GM19035 (cell line): Measurements from ENCODE around the gene TGFB1I1.
"Not testable (repeated sequence)": the region's sequence is repeated elsewhere in the genome, so short reads cannot be mapped to it uniquely, and the experiment has no call there.

ENCODE experiments used
- ATAC-seq: cut with Tn5 transposase; IDR thresholded peaks from one replicate; pipeline ENCODE4 v1.9.1; 2021; ENCODE audit not compliant: unreplicated experiment

TGFB1I1 gene

DNA sequence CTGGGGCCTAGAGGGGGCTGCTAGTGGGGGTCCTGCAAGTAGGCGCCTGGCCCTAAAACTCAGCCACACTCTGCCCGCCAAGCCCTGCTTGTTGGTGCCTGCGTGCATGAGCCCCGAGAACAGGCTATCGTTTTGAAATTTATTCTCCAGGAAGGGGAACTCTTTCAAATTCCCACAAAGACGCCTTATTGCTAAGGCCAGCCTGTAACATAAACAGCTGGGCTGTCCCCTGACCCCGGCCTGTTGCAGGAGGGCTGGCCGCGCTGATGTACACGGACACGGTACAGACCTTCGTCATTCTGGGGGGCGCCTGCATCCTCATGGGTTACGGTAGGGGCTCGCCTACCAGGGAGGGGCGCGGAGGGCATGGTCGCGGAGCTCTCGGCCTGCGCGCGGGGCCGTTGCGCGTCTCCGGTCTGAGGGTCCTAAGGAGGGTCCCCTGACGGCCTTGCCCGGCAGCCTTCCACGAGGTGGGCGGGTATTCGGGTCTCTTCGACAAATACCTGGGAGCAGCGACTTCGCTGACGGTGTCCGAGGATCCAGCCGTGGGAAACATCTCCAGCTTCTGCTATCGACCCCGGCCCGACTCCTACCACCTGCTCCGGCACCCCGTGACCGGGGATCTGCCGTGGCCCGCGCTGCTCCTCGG lies 15.2 kb downstream of the TGFB1I1 start:
- peak; percentile 3 for ATAC-seq

- peak; percentile 90 for ATAC-seq
Measured at GRCh38 chr16:31487720-31488467, 15.9 kb downstream of the TGFB1I1 start.

GRCh38 chr16:31488468-31489297 lies 16.7 kb downstream of the TGFB1I1 start:
- ATAC-seq, result no peak

GRCh38 chr16:31489298-31489564 lies 17.3 kb downstream of the TGFB1I1 start:
- no peak for ATAC-seq

DNA sequence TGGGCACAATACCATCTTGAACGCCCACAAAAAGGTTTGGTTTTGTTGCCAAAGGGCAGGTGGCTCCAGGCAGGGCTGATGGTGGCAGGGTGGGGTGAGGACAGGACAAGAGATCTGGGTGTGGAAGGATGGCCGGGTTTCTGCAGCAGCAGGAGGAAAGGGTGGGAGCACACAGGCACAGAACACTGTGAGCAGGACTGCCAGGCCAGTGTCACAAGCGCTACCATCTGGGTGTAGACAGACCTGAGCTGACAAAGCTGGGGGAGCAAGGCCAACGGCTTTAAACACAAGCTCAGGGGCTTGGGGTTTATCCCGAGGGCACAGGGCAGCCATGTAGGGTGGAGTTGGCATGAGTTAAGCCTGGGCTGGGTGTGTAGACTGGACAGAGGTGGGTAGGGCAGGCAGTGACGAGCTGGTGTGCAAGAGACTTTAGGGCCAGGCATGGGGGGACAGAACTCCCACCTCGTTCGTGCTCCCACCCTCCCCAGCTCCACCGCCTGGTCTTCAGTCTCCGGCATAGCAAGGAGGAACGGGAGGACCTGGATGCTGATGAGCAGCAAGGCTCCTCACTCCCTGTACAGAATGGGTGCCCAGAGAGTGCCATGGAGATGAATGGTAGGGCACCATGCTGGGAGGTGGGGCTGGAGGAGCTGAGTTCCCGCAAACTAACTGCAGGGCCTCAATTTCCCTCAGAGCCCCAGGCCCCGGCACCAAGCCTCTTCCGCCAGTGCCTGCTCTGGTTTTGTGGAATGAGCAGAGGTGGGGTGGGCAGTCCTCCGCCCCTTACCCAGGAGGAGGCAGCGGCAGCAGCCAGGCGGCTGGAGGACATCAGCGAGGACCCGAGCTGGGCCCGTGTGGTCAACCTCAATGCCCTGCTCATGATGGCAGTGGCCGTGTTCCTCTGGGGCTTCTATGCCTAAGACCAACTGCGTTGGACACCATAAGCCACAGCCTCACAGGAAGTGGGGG lies 17.9 kb downstream of the TGFB1I1 start:
- no peak for ATAC-seq

GRCh38 chr16:31491778-31492418 lies 19.9 kb downstream of the TGFB1I1 start:
- no peak for ATAC-seq

DNA sequence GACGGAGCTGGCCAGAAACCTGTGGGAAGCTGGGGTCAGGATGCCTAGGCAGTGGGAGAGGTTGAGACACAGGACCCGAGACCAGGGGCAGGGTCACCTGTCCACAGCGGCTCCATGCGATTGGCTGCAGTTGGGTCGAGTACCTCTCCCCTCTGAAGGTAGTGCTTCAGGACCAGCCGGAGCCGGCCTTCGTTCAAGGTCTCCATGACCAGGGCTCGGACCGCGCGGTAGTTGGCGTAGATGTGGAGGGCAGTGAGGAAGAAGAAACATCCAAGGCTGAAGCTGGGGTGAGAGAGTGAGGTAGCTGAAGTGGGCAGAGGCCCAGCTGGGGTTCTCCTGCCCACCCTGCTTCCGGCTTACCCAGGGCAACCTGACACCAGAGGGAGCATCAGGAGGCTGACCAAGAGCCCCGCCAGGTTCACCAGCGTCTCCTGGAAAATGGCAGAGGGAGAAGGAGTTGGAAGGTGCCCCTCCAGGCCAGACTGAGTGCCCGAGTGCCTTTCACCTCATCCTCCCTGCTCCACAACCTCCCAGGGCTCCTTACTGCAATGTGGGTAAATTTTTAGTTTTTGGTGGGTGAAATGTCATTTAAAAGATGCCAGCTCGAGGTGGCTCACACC lies 21.7 kb downstream of the TGFB1I1 start:
- ATAC-seq, result no peak

- ATAC-seq, result no peak
Measured at GRCh38 chr16:31496670-31497069, 24.7 kb downstream of the TGFB1I1 start.

GRCh38 chr16:31498493-31498892 lies 26.5 kb downstream of the TGFB1I1 start:
- ATAC-seq, result no peak

DNA sequence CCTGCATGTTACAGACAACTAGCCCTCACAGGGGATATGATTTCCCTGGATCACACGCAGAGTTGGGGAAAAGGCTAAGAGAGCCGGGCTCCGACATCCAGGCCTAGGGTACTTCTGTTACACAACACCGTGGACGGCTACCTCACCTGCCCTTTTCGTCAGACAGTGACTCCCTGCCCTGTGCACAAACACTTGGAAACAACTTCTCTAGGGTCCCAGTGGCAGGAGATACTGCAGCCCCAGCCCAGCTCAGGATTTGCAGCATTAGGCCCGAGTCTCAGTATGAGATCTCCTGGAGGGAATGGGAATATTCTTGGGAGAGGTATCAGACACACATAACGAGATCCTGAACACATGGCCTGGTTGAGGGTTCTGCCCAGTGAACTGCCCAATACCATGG lies 28.0 kb downstream of the TGFB1I1 start:
- no peak for ATAC-seq

GRCh38 chr16:31501226-31501965 lies 29.4 kb downstream of the TGFB1I1 start:
- no peak for ATAC-seq

DNA sequence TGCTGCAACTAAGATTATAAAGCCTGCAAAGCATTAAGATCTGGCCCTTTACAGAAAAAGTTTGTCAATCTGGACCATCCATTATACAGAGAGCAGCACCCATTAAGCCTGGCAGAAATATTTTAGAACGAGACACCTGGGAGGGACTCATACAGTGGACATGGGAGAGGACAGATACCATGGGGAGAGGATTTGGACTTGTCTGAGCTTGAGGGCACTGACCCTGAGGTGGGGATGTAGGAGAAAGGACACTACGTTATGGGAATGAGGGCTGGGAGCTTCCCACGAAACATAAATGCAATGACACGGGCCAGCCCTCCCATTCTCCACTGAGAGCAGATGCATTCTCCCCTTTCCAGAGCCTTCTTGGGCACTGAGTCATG lies 30.0 kb downstream of the TGFB1I1 start:
- no peak for ATAC-seq

GRCh38 chr16:31502981-31503380 lies 31.0 kb downstream of the TGFB1I1 start:
- no peak for ATAC-seq

DNA sequence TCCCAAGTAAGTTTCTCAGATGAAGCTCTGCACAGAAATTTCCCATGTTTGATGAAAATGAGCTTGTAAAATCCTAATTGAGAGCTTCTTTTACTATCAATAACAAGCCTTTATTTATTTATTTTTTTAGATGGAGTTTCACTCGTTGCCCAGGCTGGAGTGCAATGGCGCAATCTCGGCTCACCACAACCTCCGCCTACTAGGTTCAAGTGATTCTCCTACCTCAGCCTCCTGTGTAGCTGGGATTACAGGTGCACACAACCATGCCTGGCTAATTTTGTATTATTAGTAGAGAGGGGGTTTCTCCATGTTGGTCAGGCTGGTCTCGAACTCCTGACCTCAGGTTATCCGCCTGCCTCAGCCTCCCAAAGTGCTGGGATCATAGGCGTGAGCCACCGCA lies 31.6 kb downstream of the TGFB1I1 start:
- ATAC-seq, result not testable (repeated sequence)

DNA sequence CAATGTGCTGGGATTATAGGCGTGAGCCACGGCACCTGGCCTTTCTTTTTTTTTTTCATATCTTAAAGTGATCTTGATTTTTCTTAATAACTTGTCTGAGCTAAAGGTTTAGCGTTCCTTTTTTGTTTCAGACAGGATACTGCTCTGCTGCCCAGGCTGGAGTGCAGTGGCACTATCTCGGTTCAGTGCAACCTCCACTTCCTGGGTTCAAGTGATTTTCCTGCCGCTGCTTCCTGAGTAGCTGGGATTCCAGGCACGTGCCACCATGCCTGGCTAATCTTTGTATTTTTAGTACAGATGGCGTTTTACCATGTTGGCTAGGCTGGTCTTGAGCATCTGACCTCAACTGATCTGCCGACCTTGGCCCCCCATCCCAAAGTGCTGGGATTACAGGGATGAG lies 32.2 kb downstream of the TGFB1I1 start:
- no peak for ATAC-seq

DNA sequence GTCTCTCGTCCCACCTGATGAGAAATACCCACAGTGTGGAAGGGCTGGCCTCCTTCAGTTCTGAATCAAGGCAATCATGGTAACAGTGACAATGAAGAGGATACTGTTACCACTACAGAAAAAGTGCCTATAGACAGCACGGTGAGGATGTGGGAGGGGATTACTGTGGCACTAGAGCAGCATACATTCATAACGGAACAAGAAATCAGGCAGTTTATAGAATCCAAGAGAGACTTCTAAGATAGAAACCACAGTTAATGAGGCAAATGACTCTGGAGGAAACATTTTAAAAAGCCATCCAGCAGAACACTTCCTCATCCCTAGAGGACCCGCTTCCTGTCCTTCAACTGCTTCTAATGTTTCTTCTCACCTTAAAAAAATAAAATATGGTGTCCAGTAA lies 33.5 kb downstream of the TGFB1I1 start:
- no peak for ATAC-seq

DNA sequence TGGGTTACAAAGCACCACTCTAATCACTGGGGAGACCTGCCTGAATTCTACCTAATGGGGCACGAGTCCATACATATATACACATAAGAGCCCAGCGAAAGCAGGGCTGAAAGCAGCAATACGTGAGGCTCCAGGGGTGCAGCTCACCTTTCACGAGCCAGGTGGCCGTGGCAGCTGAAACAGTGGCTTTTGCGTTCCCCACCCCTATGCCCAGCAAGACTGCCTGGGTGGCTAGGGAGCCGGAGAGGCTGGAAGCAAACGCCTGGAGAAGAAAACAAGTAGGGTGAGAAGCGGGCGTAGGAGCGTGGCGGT lies 35.6 kb downstream of the TGFB1I1 start:
- ATAC-seq, result peak; percentile 2

GRCh38 chr16:31507929-31508705 lies 36.2 kb downstream of the TGFB1I1 start, which contains the start of gene RUSF1:
Gene RUSF1, minus strand, starts transcription at chr16:31508391. Its CDS starts 18 bp downstream, at chr16:31508373.
- peak; percentile 82 for ATAC-seq
